Astrocyte of the hippocampus (primary cell): ENCODE results near the gene CCDC120.

Experiments
- DNase-seq: peaks from one replicate; pipeline ENCODE4 v3.0.0; 2011; ENCODE audit warnings: low read depth, low spot score

The CCDC120 gene

GRCh38 chrX:49063715-49064114, 4.9 kb downstream of the CCDC120 start:
- no peak for DNase-seq

GRCh38 chrX:49064303-49064702, 5.5 kb downstream of the CCDC120 start:
- no peak for DNase-seq

GRCh38 chrX:49064735-49065134, 5.9 kb downstream of the CCDC120 start:
- no peak for DNase-seq

- DNase-seq = no peak
These were observed 7.5 kb downstream of the CCDC120 start for GRCh38 chrX:49066278-49066677.

- no peak for DNase-seq
These were observed 7.9 kb downstream of the CCDC120 start for GRCh38 chrX:49066690-49067089.

- no peak for DNase-seq
These were observed 8.7 kb downstream of the CCDC120 start for GRCh38 chrX:49067285-49068120.

GRCh38 chrX:49069038-49069437, 10.2 kb downstream of the CCDC120 start:
- DNase-seq = no peak

- no peak for DNase-seq
These were observed 12.2 kb downstream of the CCDC120 start for GRCh38 chrX:49070988-49071387.

GRCh38 chrX:49071877-49072711, 13.3 kb downstream of the CCDC120 start:
- DNase-seq = peak; percentile 86

- DNase-seq = peak; percentile 11
These were observed 13.9 kb downstream of the CCDC120 start for GRCh38 chrX:49072712-49073095.

- peak; percentile 94 for DNase-seq
These were observed 15.1 kb downstream of the CCDC120 start, which contains the start of gene PRAF2 for GRCh38 chrX:49073601-49074575. TSS of gene PRAF2 (minus strand) at chrX:49074002. CDS start at chrX:49073987, 15 bp downstream.

- DNase-seq = no peak
These were observed 16.5 kb downstream of the CCDC120 start for GRCh38 chrX:49075347-49075746.

GRCh38 chrX:49077941-49078340, 19.1 kb downstream of the CCDC120 start:
- DNase-seq = no peak

GRCh38 chrX:49079489-49080428, 21.0 kb downstream of the CCDC120 start, which contains the start of gene WDR45:
TSS of gene WDR45 (minus strand) at chrX:49079887. CDS start at chrX:49078095, 1,792 bp downstream.
- DNase-seq = peak; percentile 81

GRCh38 chrX:49082271-49082871, 23.6 kb downstream of the CCDC120 start:
- DNase-seq = no peak

- no peak for DNase-seq
These were observed 30.8 kb downstream of the CCDC120 start for GRCh38 chrX:49089553-49089952.

- DNase-seq = no peak
These were observed 37.6 kb downstream of the CCDC120 start for GRCh38 chrX:49096419-49096818.

GRCh38 chrX:49100704-49101628, 42.2 kb downstream of the CCDC120 start:
- peak; percentile 95 for DNase-seq

GRCh38 chrX:49101629-49101984, 42.8 kb downstream of the CCDC120 start:
- no peak for DNase-seq
